ENCODE results near the gene KCND2.

Gene KCND2

DNA sequence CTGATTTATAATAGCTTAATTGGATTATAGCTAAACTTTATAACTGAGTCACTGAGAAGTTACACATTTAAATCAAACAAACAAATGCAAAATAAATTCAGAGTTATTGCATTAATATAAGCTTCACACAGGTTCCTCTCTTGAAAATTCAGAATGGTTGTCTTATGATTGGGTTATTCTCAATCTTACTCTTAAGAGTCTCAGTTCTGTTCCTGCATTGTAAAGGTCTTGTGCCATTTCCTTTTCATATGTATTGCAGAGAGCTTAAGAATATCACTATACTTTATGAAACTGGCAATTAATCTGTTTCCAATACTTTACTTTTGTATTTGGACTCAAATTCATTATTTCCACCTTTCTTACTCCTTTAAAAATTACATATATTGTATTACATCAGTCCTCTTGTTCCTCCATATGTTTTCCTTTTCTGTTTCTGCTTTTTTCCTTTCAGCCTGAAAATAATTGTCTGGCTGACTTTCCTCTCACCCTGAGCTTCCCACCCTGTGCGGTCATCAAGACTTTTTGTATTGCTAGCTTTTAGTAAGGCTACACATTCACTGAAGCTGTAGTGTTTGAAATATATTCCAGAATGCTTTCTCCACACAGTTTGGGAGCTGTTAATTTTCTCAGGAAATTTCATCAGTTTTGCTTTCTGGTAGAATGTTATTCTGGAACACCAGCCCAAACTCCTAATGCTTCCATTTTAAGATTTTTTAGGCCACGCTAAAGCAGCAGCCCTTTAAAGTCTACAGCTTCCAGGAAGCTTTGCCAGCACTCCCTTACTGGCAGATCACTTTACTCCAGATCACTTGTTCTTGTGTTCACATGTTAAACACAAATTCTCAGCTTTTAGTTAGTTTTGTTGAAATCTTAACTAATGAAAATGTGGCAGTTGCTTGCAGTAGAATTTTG, 139.4 kb downstream of the KCND2 start:
- DNase-seq, result no peak

- no peak for DNase-seq
Observed at GRCh38 chr7:120413164-120413563, 140.2 kb downstream of the KCND2 start.

DNA sequence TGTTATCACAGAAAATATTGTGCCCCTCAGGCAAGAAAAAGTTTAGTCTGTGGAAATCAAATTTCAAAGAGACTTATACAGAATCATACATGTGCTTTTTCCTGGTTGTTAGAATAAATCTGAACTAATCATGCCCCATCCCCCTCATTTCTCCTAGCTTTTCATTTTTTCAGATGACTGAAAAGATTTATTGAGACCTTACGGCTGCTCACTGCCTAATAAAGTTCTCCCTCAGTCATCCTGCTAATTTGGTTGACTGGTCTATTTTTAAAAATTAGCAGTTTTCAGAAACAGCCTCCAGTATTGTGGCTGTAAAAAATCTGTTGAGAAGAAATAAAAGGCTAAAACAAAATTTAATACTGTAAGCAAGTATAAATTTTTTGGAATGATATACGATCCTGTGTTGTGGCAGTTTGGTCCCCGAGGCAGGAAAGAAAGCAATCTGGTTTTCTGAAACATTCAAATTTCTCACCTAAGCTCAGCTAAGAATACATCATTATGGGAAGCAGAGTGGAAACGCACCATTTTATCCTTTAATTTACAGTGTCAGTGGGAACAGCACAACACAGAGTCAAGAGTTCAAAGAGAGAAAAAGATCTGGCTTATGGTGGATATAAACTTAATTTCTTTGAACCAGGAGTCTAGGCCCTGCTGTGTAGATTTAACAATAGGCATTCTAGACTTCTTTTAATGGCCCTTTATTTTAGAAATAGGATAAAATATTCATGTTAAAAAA, 144.4 kb downstream of the KCND2 start:
- no peak for DNase-seq

DNA sequence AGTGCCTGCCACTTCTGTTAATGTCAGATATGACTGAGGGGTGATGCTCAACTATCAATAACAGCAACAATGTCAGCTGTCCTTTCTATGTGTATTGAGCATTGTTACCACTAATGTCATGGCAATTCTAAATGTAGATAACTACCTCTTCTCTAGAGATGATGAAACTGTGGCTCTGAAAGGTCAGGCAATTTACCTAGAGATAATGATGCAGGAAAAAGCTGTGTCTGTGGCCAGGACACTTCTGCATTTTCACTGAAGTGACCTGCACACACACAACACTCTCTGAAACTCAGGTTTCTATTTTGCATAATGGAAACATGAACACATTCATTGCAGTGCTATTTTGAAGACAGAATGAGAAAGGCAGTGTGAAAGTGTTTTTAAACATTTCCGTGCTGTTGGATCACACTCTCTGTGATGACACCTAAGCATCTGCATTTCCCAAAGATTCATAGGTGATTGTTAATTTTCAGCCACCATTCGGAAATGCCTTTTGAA, 148.2 kb downstream of the KCND2 start:
- DNase-seq, result no peak

- no peak for DNase-seq
Observed at GRCh38 chr7:120431016-120431415, 158.0 kb downstream of the KCND2 start.

GRCh38 chr7:120436487-120437060, 163.6 kb downstream of the KCND2 start:
- DNase-seq, result no peak

DNA sequence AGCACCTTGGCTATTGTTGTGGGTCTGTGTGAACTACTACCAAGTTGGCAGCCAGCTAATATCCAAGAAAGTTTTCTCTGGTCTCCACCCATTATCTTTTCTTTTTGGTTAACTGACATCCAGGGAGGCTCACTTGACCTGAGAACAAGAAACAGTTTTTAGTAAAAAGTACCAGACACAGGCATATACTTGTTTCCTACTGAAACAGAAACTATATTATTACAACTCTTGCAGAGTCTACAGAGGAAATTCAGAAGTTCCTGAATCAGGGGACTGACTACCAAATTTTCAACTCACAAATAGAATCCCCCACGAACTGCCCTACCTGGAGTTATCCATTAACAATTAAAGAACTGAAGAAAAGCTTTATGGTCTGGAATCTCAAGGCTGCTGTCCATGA, 168.9 kb downstream of the KCND2 start:
- DNase-seq, result no peak

DNA sequence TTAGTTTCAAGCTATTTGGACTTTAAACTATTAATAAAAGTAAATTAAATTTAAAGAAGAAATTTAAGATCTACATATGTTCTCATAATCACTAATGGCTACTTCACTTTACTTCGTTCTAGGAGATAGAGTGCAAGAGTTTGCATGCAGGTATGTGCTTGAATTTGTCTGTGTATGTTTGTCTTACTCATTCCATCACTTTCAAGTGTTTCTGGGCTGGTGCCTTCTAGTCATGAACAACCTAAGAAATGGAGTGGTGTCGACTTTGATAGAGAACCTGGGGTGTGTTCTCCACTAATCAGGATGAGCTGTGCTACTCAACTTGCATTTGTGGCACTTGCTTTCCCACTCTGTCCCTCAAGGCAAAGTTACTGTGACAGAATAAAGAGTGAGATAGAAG, 169.9 kb downstream of the KCND2 start:
- DNase-seq, result no peak

- DNase-seq, result no peak
Observed at GRCh38 chr7:120444650-120445049, 171.7 kb downstream of the KCND2 start.

GRCh38 chr7:120445276-120445675, 172.3 kb downstream of the KCND2 start:
- no peak for DNase-seq

- DNase-seq, result no peak
Observed at GRCh38 chr7:120452665-120453064, 179.7 kb downstream of the KCND2 start.

DNA sequence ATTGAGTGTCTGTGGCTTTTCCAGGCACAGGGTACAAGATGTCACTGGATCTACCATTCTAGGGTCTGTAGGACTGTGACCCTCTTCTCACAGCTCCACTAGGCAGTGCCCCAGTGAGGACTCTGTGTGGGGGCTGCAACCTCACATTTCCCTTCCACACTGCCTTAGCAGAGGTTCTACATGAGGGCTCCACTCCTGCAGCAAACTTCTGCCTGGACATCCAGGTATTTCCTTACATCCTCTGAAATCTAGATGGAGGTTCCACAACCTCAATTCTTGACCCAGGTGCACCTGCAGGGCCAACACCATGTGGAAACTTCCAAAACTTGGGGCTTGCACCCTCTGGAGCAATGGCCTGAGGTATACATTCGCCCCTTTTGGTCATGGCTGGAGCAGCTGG, 183.7 kb downstream of the KCND2 start:
- DNase-seq, result no peak

DNA sequence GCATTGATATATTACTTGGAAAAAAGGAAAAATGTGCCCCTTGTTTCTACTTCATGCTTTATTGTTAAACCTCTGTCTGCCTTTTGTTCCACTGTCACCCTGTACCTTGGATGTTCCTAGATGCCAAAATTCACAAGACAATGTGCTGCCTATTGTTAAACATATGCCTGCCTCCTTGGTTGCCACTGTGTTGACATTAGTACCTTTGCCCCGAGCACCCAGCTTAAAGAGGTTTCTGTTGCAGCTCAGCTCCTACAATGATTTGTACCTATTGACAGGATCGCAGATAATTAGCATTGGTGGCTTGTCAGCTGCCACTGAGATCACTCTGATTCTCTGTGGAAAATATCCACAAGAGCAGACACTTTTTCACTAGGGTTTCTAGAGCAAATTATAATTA, 188.0 kb downstream of the KCND2 start:
- no peak for DNase-seq

GRCh38 chr7:120462991-120463390, 190.0 kb downstream of the KCND2 start:
- no peak for DNase-seq

DNA sequence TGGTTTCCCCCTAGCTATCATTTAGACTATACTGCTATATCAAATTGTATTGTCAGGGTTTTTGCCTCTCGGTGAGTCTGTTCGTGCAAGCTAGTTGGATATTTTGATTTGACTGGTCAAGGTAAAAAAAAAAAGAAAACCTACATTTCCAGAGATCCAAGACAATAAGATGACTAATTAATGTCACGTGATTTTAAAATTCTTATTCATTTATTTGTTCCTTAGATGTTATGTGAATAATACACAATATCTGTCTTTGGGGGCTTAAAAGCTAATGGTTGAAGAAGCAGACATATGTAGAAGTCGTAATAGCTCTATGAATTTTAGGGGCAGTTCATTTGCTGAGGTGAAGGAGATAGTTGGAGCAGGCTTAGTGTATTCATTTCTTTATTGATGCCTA, 191.1 kb downstream of the KCND2 start:
- DNase-seq, result no peak

- no peak for DNase-seq
Observed at GRCh38 chr7:120467676-120468075, 194.7 kb downstream of the KCND2 start.

- DNase-seq, result no peak
Observed at GRCh38 chr7:120468611-120469010, 195.6 kb downstream of the KCND2 start.

DNA sequence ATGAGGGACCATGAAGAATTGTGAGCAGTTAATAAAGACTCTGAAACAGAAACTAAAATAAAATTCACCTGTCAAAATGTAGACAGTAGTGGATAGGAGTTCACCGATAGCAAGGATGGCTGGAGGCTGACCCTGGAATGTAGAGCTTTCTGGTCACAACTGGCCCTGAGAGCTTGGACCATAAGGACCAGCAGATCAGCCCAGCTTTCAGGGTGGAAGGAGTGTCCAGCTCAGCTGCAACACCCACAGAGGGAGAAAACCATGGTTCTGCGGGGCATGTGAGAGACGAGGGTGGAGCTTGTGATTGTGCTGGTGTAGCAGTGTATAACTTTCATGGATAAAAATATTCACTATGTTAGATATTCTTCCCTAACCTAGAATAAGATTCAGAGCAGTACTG, 199.9 kb downstream of the KCND2 start:
- DNase-seq, result no peak

DNA sequence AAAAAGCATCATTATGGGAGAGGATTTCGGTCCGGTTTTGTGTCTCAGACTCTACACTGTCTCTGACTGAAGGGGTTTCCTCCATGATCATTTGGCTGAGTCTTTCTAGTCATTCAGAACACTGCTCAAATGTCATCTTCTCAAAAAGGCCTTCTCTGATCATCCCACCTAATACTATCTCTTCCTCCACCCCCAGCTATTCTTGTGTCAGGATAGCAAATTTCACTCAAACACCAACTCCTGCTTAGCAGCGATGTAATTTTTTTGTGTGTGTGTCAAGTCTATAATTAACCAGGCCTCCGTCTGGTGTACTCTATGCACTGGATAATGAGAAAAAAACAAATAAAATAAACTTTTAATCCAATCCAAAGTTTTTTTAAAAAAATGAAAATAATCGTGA, 200.4 kb downstream of the KCND2 start:
- DNase-seq, result no peak

DNA sequence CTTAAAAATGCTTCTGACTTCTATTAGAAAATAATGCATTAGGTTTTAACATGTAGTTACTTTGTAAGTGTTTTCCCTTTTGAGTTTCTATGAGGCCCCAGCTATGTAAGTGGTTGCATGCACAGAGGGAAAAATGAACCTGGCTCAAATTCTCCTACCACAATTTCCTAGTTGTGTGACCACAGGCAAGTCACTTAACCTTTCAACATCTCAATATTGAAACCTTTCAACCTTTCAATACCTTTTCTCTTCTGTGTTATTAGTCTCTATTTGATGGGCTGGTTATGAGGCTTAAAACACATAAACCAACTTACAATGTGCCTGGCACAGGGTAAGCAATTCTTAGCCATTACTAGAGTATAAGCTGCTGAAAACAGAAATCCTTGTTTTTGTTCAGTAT, 203.0 kb downstream of the KCND2 start:
- DNase-seq, result no peak

DNA sequence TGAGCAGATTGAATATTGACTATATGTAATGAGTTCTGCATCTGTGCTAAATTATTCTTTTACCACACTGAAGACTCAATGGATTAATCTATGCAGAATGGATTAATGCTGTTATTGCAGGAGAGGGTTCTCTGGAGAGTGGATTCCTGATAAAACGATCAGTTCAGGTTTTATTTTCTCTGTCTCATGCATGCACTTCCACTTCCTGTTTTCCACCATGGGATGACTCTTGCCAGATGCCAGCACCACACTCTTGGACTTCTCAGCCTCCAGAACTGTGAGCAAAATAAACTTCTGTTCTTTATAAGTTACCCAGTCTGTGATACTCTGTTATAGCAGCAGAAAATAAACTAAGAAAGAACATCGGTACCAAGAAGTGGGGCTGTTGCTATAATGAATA, 207.5 kb downstream of the KCND2 start:
- no peak for DNase-seq

GRCh38 chr7:120480930-120481329, 208.0 kb downstream of the KCND2 start:
- no peak for DNase-seq

GRCh38 chr7:120486164-120486563, 213.2 kb downstream of the KCND2 start:
- DNase-seq, result no peak

DNA sequence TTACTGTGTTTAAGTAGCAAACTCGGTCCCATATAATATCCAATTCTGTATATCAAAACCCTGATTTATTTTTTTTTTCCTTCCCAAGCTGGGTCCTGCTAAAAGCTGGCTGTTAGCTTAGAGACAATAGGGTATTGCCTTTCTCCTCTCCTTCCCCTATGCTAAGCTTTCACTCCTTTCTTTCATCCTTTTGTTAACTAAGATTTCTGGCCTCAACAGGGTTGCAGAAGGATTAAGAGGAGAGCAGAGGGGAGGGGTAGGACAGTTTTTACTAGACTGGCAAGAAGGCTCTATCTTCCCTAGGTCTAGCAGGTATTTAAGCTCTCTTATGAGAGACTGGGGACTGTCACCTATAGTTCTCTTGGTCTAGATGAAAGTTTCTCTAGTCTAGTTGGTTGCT, 229.2 kb downstream of the KCND2 start:
- no peak for DNase-seq

Data from NCI-H2029 (cell line).